22Rv1 (cell line): ENCODE measurements around the gene PLEKHA6.

Experiments
- CTCF ChIP-seq: fragments of 450-650 bp; IDR thresholded peaks from 2 replicates; pipeline ENCODE4 v1.5.1; 2017; ENCODE audit warnings: mild to moderate bottlenecking
- ZFX ChIP-seq: fragments of 450-650 bp; IDR thresholded peaks from 2 replicates; pipeline ENCODE4 v1.6.1; 2017; ENCODE audit warnings: antibody characterized with exemption, borderline replicate concordance

DNA sequence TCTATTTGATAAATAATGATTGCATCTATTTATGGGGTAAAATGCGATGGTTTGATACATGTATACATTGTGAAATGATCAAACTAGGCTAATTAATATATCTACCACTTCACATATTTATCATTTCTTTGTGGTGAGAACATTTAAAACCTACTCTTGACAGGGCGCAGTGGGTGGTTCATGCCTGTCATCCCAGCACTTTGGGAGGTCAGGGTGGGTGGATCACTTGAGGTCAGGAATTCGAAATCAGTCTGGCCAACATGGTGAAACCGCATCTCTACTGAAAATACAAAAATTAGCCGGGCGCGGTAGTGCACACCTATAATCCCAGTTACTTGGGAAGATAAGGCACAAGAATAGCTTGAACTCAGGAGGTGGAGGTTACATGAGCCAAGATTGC lies 25.3 kb downstream of the PLEKHA6 start:
- TF ChIP-seq CTCF (no peak), ZFX (no peak)
